Thyroid gland (tissue), 4 donors: ENCODE measurements around the gene SMIM29. TPM values are rescaled to one million over a fixed set of nuclear protein-coding genes. Genes with fewer than 3 reads are reported as not detected.

Experiments
- DNase-seq, 2 donors: peaks; one replicate each; pipeline ENCODE4 v3.0.0-alpha.2; 2019
- H3K27ac ChIP-seq, 3 donors: fragments of 200-600 bp; sonication (generic); 1 replicate in 2 of 3; 2 replicates in 1 of 3; pipeline ENCODE4 v1.5.1; 2016 to 2019; ENCODE audit warnings: mild to moderate bottlenecking in 1 of 3, moderate library complexity in 1 of 3
- H3K27me3 ChIP-seq: fragments of 200-600 bp; sonication (generic); one replicate; pipeline ENCODE4 v1.5.1; 2019
- H3K36me3 ChIP-seq, 2 donors: fragments of 200-600 bp; sonication (generic); one replicate each; pipeline ENCODE4 v1.5.1; 2016 to 2019
- H3K4me1 ChIP-seq, 2 donors: fragments of 200-600 bp; sonication (generic); one replicate each; pipeline ENCODE4 v1.5.1; 2017 to 2019
- H3K4me3 ChIP-seq, 3 donors: fragments of 200-600 bp; sonication (generic); replicated peaks in 1 of 3; 1 replicate in 2 of 3; 2 replicates in 1 of 3; pipeline ENCODE4 v1.5.1; 2016; ENCODE audit warnings: mild to moderate bottlenecking in 1 of 3
- H3K9me3 ChIP-seq: fragments of 200-600 bp; sonication (generic); one replicate; pipeline ENCODE4 v1.5.1; 2017
- CTCF ChIP-seq, 6 experiments: fragments of 200-600 bp in 3 of 6; fragments of 450-650 bp in 3 of 6; sonication (generic) in 3 of 6; IDR thresholded peaks; one replicate each; pipeline ENCODE4 v1.5.1; 2016 to 2019; ENCODE audit warnings: antibody characterized with exemption in 6 of 6, mild to moderate bottlenecking in 2 of 6, inconsistent platforms in 1 of 6, moderate library complexity in 1 of 6
- POLR2A ChIP-seq, 2 donors: fragments of 450-650 bp; IDR thresholded peaks; one replicate each; pipeline ENCODE4 v1.6.1; 2017; ENCODE audit warnings: antibody characterized with exemption in 2 of 2, mild to moderate bottlenecking in 2 of 2, moderate library complexity in 1 of 2
- WGBS, 2 donors: methylation state at CpG; one replicate each; pipeline ENCODE4 v1.1.5; 2017; 5-methylcytosine and 5-hydroxymethylcytosine counted together
- intact Hi-C: fragments of 100-400 bp; cut with DNase I; formaldehyde crosslinking; loops from one replicate; pipeline ENCODE4 v1.15.1; 2023
- microRNA-seq: library from miRNA; unstranded; fragments of <30 nt; microRNA quantifications from one replicate; pipeline ENCODE4, GENCODE V29; 2016
- small RNA-seq: library from RNA; depleted of rRNA; stranded (forward); fragments of <200 nt; gene quantifications from one replicate; pipeline ENCODE3, GENCODE V24; 2016
- total RNA-seq, 4 donors: library from RNA; depleted of rRNA; stranded (reverse); fragments of >200 nt; gene quantifications; one replicate each; pipeline ENCODE4 v1.2.3, GENCODE V29; 2016

Gene SMIM29
- total RNA-seq, 4 donors from 2014 or later = 23.4 to 46.2 (median 31.1) TPM

GRCh38 chr6:34202329-34203201 is 46.2 kb downstream of the SMIM29 start:
- intact Hi-C loops = no loop called here
- 70 to 88% methylated on average over 3 to 15 of the region's 20 CpGs for WGBS, 2 donors
- Histone ChIP-seq H3K9me3 (no peaks in the 10 kb centered on the region), H3K4me1 (no peaks in the 10 kb centered on the region), H3K4me3 (no peak overlapping the region), H3K36me3 (no peaks in the 10 kb centered on the region), H3K27ac (no peak overlapping the region), H3K27me3 (no peaks in the 10 kb centered on the region)
- no peak for TF ChIP-seq POLR2A (IDR thresholded peaks at IDR 0.05)
- no peak for TF ChIP-seq CTCF (IDR thresholded peaks at IDR 0.05)
- DNase-seq = no peak

GRCh38 chr6:34201455-34202107 is 47.2 kb downstream of the SMIM29 start:
- TF ChIP-seq CTCF (IDR thresholded peaks at IDR 0.05) (no peak), POLR2A (IDR thresholded peaks at IDR 0.05) (no peak)
- intact Hi-C loops = no loop called here
- DNase-seq = no peak
- no peak overlapping the region for H3K4me3 ChIP-seq
- no peaks in the 10 kb centered on the region for H3K9me3 ChIP-seq
- no peaks in the 10 kb centered on the region for H3K4me1 ChIP-seq
- no peak overlapping the region for H3K27ac ChIP-seq
- no peaks in the 10 kb centered on the region for H3K36me3 ChIP-seq
- 92 to 98% methylated on average over 4 of the region's 4 CpGs for WGBS, 2 donors
- H3K27me3 ChIP-seq = no peaks in the 10 kb centered on the region

GRCh38 chr6:34200340-34200971 is 48.4 kb downstream of the SMIM29 start:
- Histone ChIP-seq H3K27me3 (no peaks in the 10 kb centered on the region), H3K4me1 (peaks cover 2 to 4% of the 10 kb centered on the region in 2 donors), H3K4me3 (no peak overlapping the region), H3K9me3 (no peaks in the 10 kb centered on the region), H3K27ac (no peak overlapping the region), H3K36me3 (no peaks in the 10 kb centered on the region)
- 50 to 71% methylated on average over 5 of the region's 5 CpGs for WGBS, 2 donors
- intact Hi-C loops = no loop called here
- TF ChIP-seq CTCF (IDR thresholded peaks at IDR 0.05) (no peak), POLR2A (IDR thresholded peaks at IDR 0.05) (no peak)
- DNase-seq = no peak

GRCh38 chr6:34196833-34197195 is 52.0 kb downstream of the SMIM29 start:
- Histone ChIP-seq H3K4me1 (peaks cover 2 to 4% of the 10 kb centered on the region in 2 donors), H3K4me3 (peak overlapping the region in 2 of 3 donors; percentile 31 to 48)
- 65 to 76% methylated on average over 8 to 9 of the region's 10 CpGs for WGBS, 2 donors

More at GRCh38 chr6:34196833-34197195, 52.0 kb downstream of the SMIM29 start:
- intact Hi-C loops = loop anchor here (5.0 kb wide), 2 partner anchors 50 to 220 kb away; partner anchors contain the start of gene SMIM29
- TF ChIP-seq POLR2A (IDR thresholded peaks at IDR 0.05) (no peak), CTCF (IDR thresholded peaks at IDR 0.05) (no peak)
- H3K27ac ChIP-seq = no peak overlapping the region
- peak in 1 of 2 donors; percentile 12 for DNase-seq
- no peaks in the 10 kb centered on the region for H3K36me3 ChIP-seq
- no peaks in the 10 kb centered on the region for H3K9me3 ChIP-seq
- no peaks in the 10 kb centered on the region for H3K27me3 ChIP-seq

Small RNA genes lying within 50 kb of the gene (microRNA-seq; reads per million reads assigned to microRNA genes)
- not detected for gene MIR6835

Small RNA genes lying within 50 kb of the gene (small RNA-seq; reads per million reads assigned to genes)
- gene MIR6835 = not detected

Other genes starting within 250 kb of the SMIM29 start
- gene GRM4, start 102.9 kb downstream of the SMIM29 start, total RNA-seq = under 1 TPM in 1 of 4 donors, not detected in 3; under 0.01 TPM
- gene HMGA1, start 12.1 kb downstream of the SMIM29 start, total RNA-seq = 10 to 100 TPM; 33.3 to 48.5 (median 41.9) TPM
- gene NUDT3, start 143.7 kb upstream of the SMIM29 start, total RNA-seq = 10 to 100 TPM; 68.1 to 98.9 (median 75.5) TPM
- gene RPS10, start 177.1 kb upstream of the SMIM29 start, total RNA-seq = 1,000 to 10,000 TPM; 1,548 to 3,114 (median 2,536) TPM
- under 1 TPM in 1 of 4 donors, not detected in 3; 0.11 TPM for gene PACSIN1, start 217.1 kb upstream of the SMIM29 start, total RNA-seq